ENCODE data around the gene ZNF750.

Gene ZNF750

GRCh38 chr17:82871776-82872561, 32.1 kb upstream of the ZNF750 start:
- Histone ChIP-seq H3K4me3 (peak overlapping the region in 7 of 10 experiments; percentile 0 to 52 (median 12); a peak in 6 of 20 replicates), H3K4me2 (peak overlapping the region; percentile 76 to 100 (median 98)), H3K27ac (peak overlapping the region in 9 of 11 experiments; percentile 55 to 90 (median 76); a peak in 18 of 22 replicates), H3K36me3 (peaks cover 5 to 31% (median 12%) of the 10 kb centered on the region in 11 experiments; a peak in 18 of 22 replicates), H3K9me3 (replicated peaks in 1 of 11) (no peaks in the 10 kb centered on the region), H3K27me3 (peaks cover 15 to 79% (median 28%) of the 10 kb centered on the region in 11 experiments; a peak in 20 of 22 replicates), H3K4me1 (peaks cover 87 to 100% (median 100%) of the 10 kb centered on the region in 10 experiments), H3K9ac (peak overlapping the region in 9 of 11 experiments; percentile 26 to 79 (median 66); a peak in 16 of 22 replicates), H4K20me1 (peaks cover 42 to 100% (median 76%) of the 10 kb centered on the region in 11 experiments; a peak in 21 of 22 replicates)
- TF ChIP-seq Cebpa-rat (IDR thresholded peaks at IDR 0.05) = no peak

GRCh38 chr17:82871056-82871775, 31.4 kb upstream of the ZNF750 start:
- 0 out of 22 replicates have a peak, but pooled peaks of 1 of the 11 experiments have one; percentile 26 for TF ChIP-seq Cebpa-rat (IDR thresholded peaks at IDR 0.05)
- H3K4me2 ChIP-seq = peak overlapping the region; percentile 76 to 100 (median 98)
- H3K9ac ChIP-seq = peak overlapping the region in 9 of 11 experiments; percentile 26 to 79 (median 66); a peak in 17 of 22 replicates
- H3K27ac ChIP-seq = peak overlapping the region in 9 of 11 experiments; percentile 55 to 90 (median 76); a peak in 18 of 22 replicates
- peaks cover 42 to 100% (median 84%) of the 10 kb centered on the region in 11 experiments; a peak in 21 of 22 replicates for H4K20me1 ChIP-seq
- H3K9me3 ChIP-seq (replicated peaks in 1 of 11) = no peaks in the 10 kb centered on the region
- H3K4me3 ChIP-seq = peak overlapping the region in 7 of 10 experiments; percentile 27 to 52 (median 40); a peak in 12 of 20 replicates
- peaks cover 87 to 100% (median 100%) of the 10 kb centered on the region in 10 experiments for H3K4me1 ChIP-seq
- H3K27me3 ChIP-seq = peaks cover 15 to 87% (median 28%) of the 10 kb centered on the region in 11 experiments; a peak in 20 of 22 replicates
- H3K36me3 ChIP-seq = peaks cover 5 to 31% (median 12%) of the 10 kb centered on the region in 11 experiments; a peak in 18 of 22 replicates

- peak overlapping the region in 9 of 11 experiments; percentile 25 to 75 (median 62); a peak in 17 of 22 replicates for H3K9ac ChIP-seq
- H3K36me3 ChIP-seq = peaks cover 5 to 31% (median 12%) of the 10 kb centered on the region in 11 experiments; a peak in 18 of 22 replicates
- H4K20me1 ChIP-seq = peaks cover 42 to 100% (median 90%) of the 10 kb centered on the region in 11 experiments; a peak in 21 of 22 replicates
- H3K4me1 ChIP-seq = peaks cover 87 to 100% (median 100%) of the 10 kb centered on the region in 10 experiments
- H3K27ac ChIP-seq = peak overlapping the region in 8 of 11 experiments; percentile 48 to 90 (median 74); a peak in 16 of 22 replicates
- H3K9me3 ChIP-seq (replicated peaks in 1 of 11) = no peaks in the 10 kb centered on the region
- no peak for TF ChIP-seq Cebpa-rat (IDR thresholded peaks at IDR 0.05)
- H3K4me2 ChIP-seq = peak overlapping the region; percentile 76 to 100 (median 98)
- peak overlapping the region in 7 of 10 experiments; percentile 27 to 52 (median 40); a peak in 12 of 20 replicates for H3K4me3 ChIP-seq
- H3K27me3 ChIP-seq = peaks cover 15 to 94% (median 28%) of the 10 kb centered on the region in 11 experiments; a peak in 20 of 22 replicates
These were observed 30.7 kb upstream of the ZNF750 start for GRCh38 chr17:82870541-82870940.

GRCh38 chr17:82870091-82870491, 30.3 kb upstream of the ZNF750 start:
- H3K4me2 ChIP-seq = peak overlapping the region; percentile 76 to 100 (median 98)
- H3K4me3 ChIP-seq = peak overlapping the region in 7 of 10 experiments; percentile 27 to 52 (median 40); a peak in 14 of 20 replicates
- peaks cover under 1 to 31% (median 8%) of the 10 kb centered on the region in 11 experiments; a peak in 16 of 22 replicates for H3K36me3 ChIP-seq

GRCh38 chr17:82869536-82869935, 29.7 kb upstream of the ZNF750 start:
- Histone ChIP-seq H3K9me3 (replicated peaks in 1 of 11) (no peaks in the 10 kb centered on the region), H3K27me3 (peaks cover 15 to 98% (median 27%) of the 10 kb centered on the region in 11 experiments; a peak in 20 of 22 replicates), H3K27ac (peak overlapping the region in 8 of 11 experiments; percentile 48 to 90 (median 74); a peak in 15 of 22 replicates), H4K20me1 (peaks cover 42 to 100% (median 99%) of the 10 kb centered on the region in 11 experiments; a peak in 21 of 22 replicates), H3K36me3 (peaks cover 0 to 30% (median 8%) of the 10 kb centered on the region in 11 experiments; a peak in 15 of 22 replicates), H3K4me2 (peak overlapping the region; percentile 76 to 100 (median 98)), H3K9ac (peak overlapping the region in 10 of 11 experiments; percentile 12 to 75 (median 61); a peak in 17 of 22 replicates), H3K4me1 (peaks cover 93 to 100% (median 100%) of the 10 kb centered on the region in 10 experiments), H3K4me3 (peak overlapping the region in 7 of 10 experiments; percentile 27 to 52 (median 40); a peak in 14 of 20 replicates)
- no peak for TF ChIP-seq Cebpa-rat (IDR thresholded peaks at IDR 0.05)

More at GRCh38 chr17:82870091-82870491, 30.3 kb upstream of the ZNF750 start:
- Histone ChIP-seq H3K9ac (peak overlapping the region in 9 of 11 experiments; percentile 12 to 75 (median 62); a peak in 16 of 22 replicates), H3K4me1 (peaks cover 88 to 100% (median 100%) of the 10 kb centered on the region in 10 experiments), H3K27me3 (peaks cover 15 to 98% (median 28%) of the 10 kb centered on the region in 11 experiments; a peak in 20 of 22 replicates), H4K20me1 (peaks cover 42 to 100% (median 95%) of the 10 kb centered on the region in 11 experiments; a peak in 21 of 22 replicates), H3K27ac (peak overlapping the region in 8 of 11 experiments; percentile 48 to 90 (median 74); a peak in 15 of 22 replicates), H3K9me3 (replicated peaks in 1 of 11) (no peaks in the 10 kb centered on the region)
- no peak for TF ChIP-seq Cebpa-rat (IDR thresholded peaks at IDR 0.05)

- Histone ChIP-seq H3K4me2 (peak overlapping the region; percentile 76 to 100 (median 98)), H3K27ac (peak overlapping the region in 5 of 11 experiments; percentile 8 to 90 (median 80); a peak in 7 of 22 replicates)
These were observed 28.9 kb upstream of the ZNF750 start for GRCh38 chr17:82868715-82869131.

GRCh38 chr17:82867763-82868325, 28.0 kb upstream of the ZNF750 start:
- Histone ChIP-seq H3K4me1 (peaks cover 99 to 100% (median 100%) of the 10 kb centered on the region in 10 experiments), H3K4me2 (peak overlapping the region; percentile 88 to 100 (median 98)), H3K9ac (peak overlapping the region in 8 of 11 experiments; percentile 3 to 75 (median 42); a peak in 12 of 22 replicates), H3K9me3 (replicated peaks in 1 of 11) (no peaks in the 10 kb centered on the region), H3K27me3 (peaks cover 15 to 81% (median 21%) of the 10 kb centered on the region in 11 experiments; a peak in 20 of 22 replicates), H3K27ac (peak overlapping the region in 5 of 11 experiments; percentile 9 to 47 (median 23); a peak in 7 of 22 replicates), H4K20me1 (peaks cover 42 to 100% (median 98%) of the 10 kb centered on the region in 11 experiments; a peak in 21 of 22 replicates), H3K36me3 (peaks cover 0 to 21% (median 8%) of the 10 kb centered on the region in 11 experiments; a peak in 15 of 22 replicates), H3K4me3 (peak overlapping the region in 5 of 10 experiments; percentile 7 to 41 (median 39); a peak in 6 of 20 replicates)
- TF ChIP-seq Cebpa-rat (IDR thresholded peaks at IDR 0.05) = no peak

More at GRCh38 chr17:82868715-82869131, 28.9 kb upstream of the ZNF750 start:
- peaks cover 15 to 90% (median 21%) of the 10 kb centered on the region in 11 experiments; a peak in 20 of 22 replicates for H3K27me3 ChIP-seq
- peaks cover 0 to 22% (median 8%) of the 10 kb centered on the region in 11 experiments; a peak in 15 of 22 replicates for H3K36me3 ChIP-seq
- H4K20me1 ChIP-seq = peaks cover 42 to 100% (median 98%) of the 10 kb centered on the region in 11 experiments; a peak in 21 of 22 replicates
- peak overlapping the region in 7 of 10 experiments; percentile 27 to 52 (median 39); a peak in 9 of 20 replicates for H3K4me3 ChIP-seq
- H3K9me3 ChIP-seq (replicated peaks in 1 of 11) = no peaks in the 10 kb centered on the region
- peak overlapping the region in 7 of 11 experiments; percentile 52 to 75 (median 71); a peak in 14 of 22 replicates for H3K9ac ChIP-seq
- peaks cover 99 to 100% (median 100%) of the 10 kb centered on the region in 10 experiments for H3K4me1 ChIP-seq
- no peak for TF ChIP-seq Cebpa-rat (IDR thresholded peaks at IDR 0.05)

Data from BLaER1 treated with 17β-estradiol and CSF1 and Interleukin-3, amounts not matched to agents 10 nM and 100 nM (cell line).